ENCODE data around the gene ZBTB42. TPM values are rescaled to one million over a fixed set of nuclear protein-coding genes. Genes with fewer than 3 reads are reported as not detected.

The ZBTB42 gene
- total and polyA plus RNA-seq, 5 experiments from 2014 or later: 1.0 to 9.6 (median 1.8) TPM

DNA sequence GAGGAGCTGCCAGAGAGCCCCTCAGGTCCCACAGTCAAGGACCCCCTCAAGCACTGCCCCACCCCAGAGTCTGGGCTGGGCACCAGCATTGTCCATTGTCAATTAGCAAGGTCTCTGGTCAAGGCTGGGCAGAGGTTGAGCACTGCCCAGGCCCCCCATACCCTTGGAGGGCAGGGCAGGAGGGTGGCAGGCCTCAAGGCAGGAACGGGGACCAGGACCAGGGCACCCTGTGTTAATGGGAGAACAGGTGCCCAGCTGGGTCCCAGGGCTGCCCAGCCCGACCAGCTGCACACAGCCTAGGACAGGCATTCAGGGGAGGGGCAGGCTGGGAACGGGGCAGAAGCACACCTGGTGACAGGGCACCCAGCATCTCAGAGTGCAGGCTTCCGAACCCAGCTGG, 29.5 kb upstream of the ZBTB42 start:
- ATAC-seq (no peak), DNase-seq (no peak)
- POLR2A ChIA-PET: interaction anchor here (1.3 to 2.7 kb wide), 2 partner anchors 14 to 55 kb away, joined by 4 to 9 read pairs; no protein-coding TSS in a partner anchor
- Mint-ChIP-seq H3K4me3 (no peak overlapping the region), H3K36me3 (peaks cover 0 to 17% (median 16%) of the 10 kb centered on the region in 3 donors), H3K27ac (peak overlapping the region in 1 of 10 donors; percentile 43), H3K27me3 (no peaks in the 10 kb centered on the region), H3K4me1 (peaks cover 0 to 10% (median 5%) of the 10 kb centered on the region in 4 donors), H3K9me3 (peaks cover 0 to 2% (median 0%) of the 10 kb centered on the region in 9 donors)

DNA sequence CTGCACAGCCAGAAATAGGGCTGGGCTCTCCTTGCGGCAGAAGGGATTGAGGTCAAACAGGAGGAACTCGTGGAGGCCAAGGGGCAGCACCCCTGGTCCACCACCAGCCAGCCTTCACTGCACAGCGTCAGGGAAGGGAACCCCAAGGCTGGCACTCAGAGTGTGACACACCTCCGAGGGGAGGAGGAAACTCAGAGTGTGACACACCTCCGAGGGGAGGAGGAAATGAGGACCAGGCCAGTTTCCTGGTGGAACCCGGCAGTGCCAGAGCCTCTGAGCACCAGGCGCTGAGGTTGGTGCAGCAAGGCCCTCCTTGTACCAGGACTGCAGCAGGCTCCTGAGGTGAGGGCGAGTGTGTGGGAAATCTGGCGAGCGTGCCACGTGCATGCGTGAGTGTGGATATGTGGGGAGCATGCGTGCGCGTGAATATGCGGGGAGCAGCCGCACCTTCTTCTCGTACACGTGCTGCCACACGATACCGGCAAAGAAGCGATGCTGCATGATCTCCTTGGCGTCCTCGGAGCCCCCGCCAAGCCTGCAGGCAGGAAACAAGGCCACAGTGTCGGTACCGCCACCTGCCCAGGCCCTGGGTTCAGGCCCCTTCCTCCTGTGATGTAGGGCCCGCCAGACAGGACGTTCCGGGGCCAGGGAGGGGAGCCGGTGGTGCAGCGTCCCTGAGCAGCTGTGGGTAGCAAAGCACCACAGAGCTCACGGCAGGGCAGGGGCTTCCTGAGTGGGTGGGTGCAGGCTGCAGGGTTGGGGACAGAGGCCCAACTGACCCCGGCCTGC, 28.8 kb upstream of the ZBTB42 start:
- H3K27ac Mint-ChIP-seq: peak overlapping the region in 1 of 10 donors; percentile 28
- POLR2A ChIA-PET: interaction anchor here (1.3 to 2.7 kb wide), 2 partner anchors 15 to 54 kb away, joined by 4 to 9 read pairs; no protein-coding TSS in a partner anchor
- H3K4me3 Mint-ChIP-seq: no peak overlapping the region

GRCh38 chr14:104772707-104773504, 28.0 kb upstream of the ZBTB42 start:
- no peak overlapping the region for H3K4me3 Mint-ChIP-seq
- H3K27ac Mint-ChIP-seq: peak overlapping the region in 1 of 10 donors; percentile 28
- no peak for DNase-seq

More for the DNA sequence above, 28.8 kb upstream of the ZBTB42 start:
- no peak for DNase-seq
- ATAC-seq: no peak
- Mint-ChIP-seq H3K36me3 (peaks cover 0 to 18% (median 17%) of the 10 kb centered on the region in 3 donors), H3K9me3 (peaks cover 0 to 2% (median 0%) of the 10 kb centered on the region in 9 donors), H3K27me3 (no peaks in the 10 kb centered on the region), H3K4me1 (peaks cover 0 to 10% (median 5%) of the 10 kb centered on the region in 4 donors)

DNA sequence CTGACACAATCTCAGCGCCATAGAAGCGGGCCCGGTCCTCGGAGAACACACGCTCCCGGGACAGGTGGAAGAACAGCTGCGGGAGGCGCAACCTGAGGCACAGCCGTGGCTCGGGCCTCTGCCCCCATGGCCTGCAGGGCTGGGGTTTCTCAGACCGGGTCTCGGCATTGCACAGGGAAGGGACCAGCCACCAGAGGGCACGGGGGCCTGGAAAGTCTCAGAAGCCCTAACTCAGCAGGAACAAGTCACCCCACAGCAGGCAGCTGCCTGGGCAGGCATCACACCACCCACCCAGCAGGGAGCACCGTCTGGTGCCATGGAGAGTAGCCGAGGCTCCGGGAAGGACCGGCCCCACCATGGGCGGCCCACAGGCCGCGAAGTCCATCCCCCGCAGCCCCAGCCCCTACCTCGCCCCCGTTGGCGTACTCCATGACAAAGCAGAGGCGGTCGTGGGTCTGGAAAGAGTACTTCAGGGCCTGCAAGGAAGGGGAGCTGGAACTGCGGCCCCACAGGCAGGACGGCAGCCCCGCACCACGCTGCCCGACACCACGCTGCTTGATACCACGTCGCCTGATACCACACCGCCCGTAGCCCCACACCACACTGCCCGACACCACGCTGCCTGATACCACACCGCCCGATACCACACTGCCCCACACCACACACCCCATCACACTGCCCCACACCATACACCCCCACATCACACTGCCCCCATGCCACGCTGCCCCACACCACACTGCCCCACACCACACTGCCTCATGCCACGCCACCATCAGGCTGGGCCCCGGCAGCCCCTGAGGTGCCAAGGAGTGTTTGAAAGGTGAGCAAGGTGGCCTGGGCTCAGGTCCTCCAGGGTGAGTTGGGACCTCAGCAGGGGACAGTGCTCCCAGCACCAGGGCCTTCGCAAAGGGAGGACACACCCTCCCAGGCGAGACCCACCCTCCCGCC, 27.1 kb upstream of the ZBTB42 start:
- POLR2A ChIA-PET: no interaction called here
- Mint-ChIP-seq H3K9me3 (peaks cover 0 to 2% (median 0%) of the 10 kb centered on the region in 9 donors), H3K27ac (peak overlapping the region in 1 of 10 donors; percentile 67), H3K4me1 (peaks cover 0 to 3% (median 3%) of the 10 kb centered on the region in 4 donors), H3K27me3 (no peaks in the 10 kb centered on the region), H3K4me3 (no peak overlapping the region), H3K36me3 (peaks cover 0 to 18% (median 17%) of the 10 kb centered on the region in 3 donors)
- no peak for ATAC-seq
- no peak for DNase-seq

More at GRCh38 chr14:104772707-104773504, 28.0 kb upstream of the ZBTB42 start:
- no peak for ATAC-seq
- POLR2A ChIA-PET: interaction anchor here (2.7 kb wide), 1 partner anchor 53 kb away, joined by 9 read pairs; no protein-coding TSS in a partner anchor
- Mint-ChIP-seq H3K27me3 (no peaks in the 10 kb centered on the region), H3K9me3 (peaks cover 0 to 2% (median 0%) of the 10 kb centered on the region in 9 donors), H3K4me1 (peaks cover 0 to 10% (median 5%) of the 10 kb centered on the region in 4 donors), H3K36me3 (peaks cover 0 to 18% (median 17%) of the 10 kb centered on the region in 3 donors)

DNA sequence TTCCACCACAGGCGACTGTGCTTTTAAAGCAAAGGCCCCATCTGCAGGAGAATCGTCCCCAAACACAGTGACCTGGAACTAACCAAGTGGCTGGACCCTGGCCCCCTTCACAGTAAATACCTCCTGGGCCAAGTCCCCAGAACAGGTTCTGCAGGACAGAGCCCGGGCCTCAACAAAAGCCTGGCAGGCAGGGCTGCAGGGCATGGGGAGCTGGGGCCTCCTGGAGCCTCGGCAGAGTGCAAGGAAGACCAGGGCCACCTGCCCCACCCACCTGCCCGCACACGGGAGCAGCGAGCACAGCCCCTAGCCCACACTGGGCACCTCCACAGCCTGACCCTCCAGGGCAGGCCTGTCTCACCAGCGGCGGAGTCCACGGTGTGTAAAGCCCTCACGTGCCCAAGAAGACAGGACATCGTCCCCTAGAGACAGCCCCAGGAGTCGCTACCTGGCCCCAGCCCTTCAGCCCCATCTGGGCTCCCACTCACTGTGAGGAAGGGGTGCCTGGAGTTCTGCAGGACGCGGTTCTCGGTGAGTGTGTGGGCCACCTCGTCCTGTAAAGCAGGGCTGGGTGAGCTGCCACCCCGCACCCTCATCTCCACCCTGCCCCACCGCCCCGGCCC, 26.3 kb upstream of the ZBTB42 start:
- Mint-ChIP-seq H3K4me1 (no peaks in the 10 kb centered on the region), H3K27me3 (no peaks in the 10 kb centered on the region), H3K9me3 (peaks cover 0 to 2% (median 0%) of the 10 kb centered on the region in 9 donors), H3K4me3 (no peak overlapping the region), H3K36me3 (peaks cover 0 to 18% (median 17%) of the 10 kb centered on the region in 3 donors), H3K27ac (peak overlapping the region in 2 of 10 donors; percentile 34 to 62)
- DNase-seq (no peak), ATAC-seq (no peak)
- POLR2A ChIA-PET: interaction anchor here (1.5 to 1.6 kb wide), 2 partner anchors 17 to 51 kb away, joined by 3 to 5 read pairs; no protein-coding TSS in a partner anchor

DNA sequence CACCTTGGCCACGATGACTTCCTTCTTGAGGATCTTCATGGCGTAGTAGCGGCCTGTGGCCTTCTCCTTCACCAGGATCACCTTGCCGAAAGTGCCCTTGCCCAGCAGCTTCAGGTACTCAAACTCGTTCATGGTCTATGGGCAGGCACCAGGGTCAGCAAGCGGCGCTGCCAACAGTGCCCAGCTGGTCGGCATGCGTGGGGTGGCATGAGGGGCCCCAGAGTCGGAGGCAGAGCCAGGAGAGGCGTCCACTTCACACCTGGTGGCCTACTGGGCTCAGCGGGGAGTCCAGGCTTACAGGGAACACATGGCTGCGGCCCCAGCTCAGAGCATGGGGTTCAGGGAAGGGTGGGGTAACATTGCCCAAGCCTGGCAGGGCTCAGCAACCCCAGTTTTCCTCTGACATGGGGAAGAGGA, 25.8 kb upstream of the ZBTB42 start:
- Mint-ChIP-seq H3K4me1 (no peaks in the 10 kb centered on the region), H3K27ac (peak overlapping the region in 1 of 10 donors; percentile 34), H3K4me3 (no peak overlapping the region), H3K9me3 (peaks cover 0 to 2% (median 0%) of the 10 kb centered on the region in 9 donors), H3K27me3 (no peaks in the 10 kb centered on the region), H3K36me3 (peaks cover 0 to 18% (median 17%) of the 10 kb centered on the region in 3 donors)
- ATAC-seq: no peak
- no peak for DNase-seq
- POLR2A ChIA-PET: interaction anchor here (1.5 to 1.6 kb wide), 2 partner anchors 17 to 51 kb away, joined by 3 to 5 read pairs; no protein-coding TSS in a partner anchor

GRCh38 chr14:104776481-104776880, 24.4 kb upstream of the ZBTB42 start:
- Mint-ChIP-seq H3K27me3 (no peaks in the 10 kb centered on the region), H3K9me3 (no peaks in the 10 kb centered on the region), H3K4me3 (no peak overlapping the region), H3K36me3 (peaks cover 0 to 11% (median 8%) of the 10 kb centered on the region in 3 donors), H3K4me1 (peaks cover 0 to 2% (median 0%) of the 10 kb centered on the region in 4 donors), H3K27ac (peak overlapping the region in 1 of 10 donors; percentile 79)
- no peak for ATAC-seq
- POLR2A ChIA-PET: no interaction called here
- no peak for DNase-seq

- Mint-ChIP-seq H3K9me3 (no peaks in the 10 kb centered on the region), H3K4me3 (no peak overlapping the region), H3K27ac (peak overlapping the region in 3 of 10 donors; percentile 24 to 73 (median 65)), H3K4me1 (peaks cover 0 to 2% (median 0%) of the 10 kb centered on the region in 4 donors), H3K27me3 (no peaks in the 10 kb centered on the region), H3K36me3 (peaks cover 0 to 6% (median 3%) of the 10 kb centered on the region in 3 donors)
- ATAC-seq: no peak
- POLR2A ChIA-PET: interaction anchor here (1.2 kb wide), 1 partner anchor 49 kb away, joined by 3 read pairs; no protein-coding TSS in a partner anchor
- DNase-seq: no peak
Observed at GRCh38 chr14:104776961-104777807, 23.7 kb upstream of the ZBTB42 start.

GRCh38 chr14:104777808-104778249, 23.1 kb upstream of the ZBTB42 start:
- peaks cover 0 to 2% (median 0%) of the 10 kb centered on the region in 4 donors for H3K4me1 Mint-ChIP-seq
- no peak overlapping the region for H3K4me3 Mint-ChIP-seq
- H3K27me3 Mint-ChIP-seq: no peaks in the 10 kb centered on the region
- H3K36me3 Mint-ChIP-seq: peaks cover 0 to 6% (median 0%) of the 10 kb centered on the region in 3 donors
- ATAC-seq (no peak), DNase-seq (no peak)
- no peak overlapping the region for H3K27ac Mint-ChIP-seq
- POLR2A ChIA-PET: interaction anchor here (1.2 kb wide), 1 partner anchor 48 kb away, joined by 3 read pairs; no protein-coding TSS in a partner anchor
- no peaks in the 10 kb centered on the region for H3K9me3 Mint-ChIP-seq

DNA sequence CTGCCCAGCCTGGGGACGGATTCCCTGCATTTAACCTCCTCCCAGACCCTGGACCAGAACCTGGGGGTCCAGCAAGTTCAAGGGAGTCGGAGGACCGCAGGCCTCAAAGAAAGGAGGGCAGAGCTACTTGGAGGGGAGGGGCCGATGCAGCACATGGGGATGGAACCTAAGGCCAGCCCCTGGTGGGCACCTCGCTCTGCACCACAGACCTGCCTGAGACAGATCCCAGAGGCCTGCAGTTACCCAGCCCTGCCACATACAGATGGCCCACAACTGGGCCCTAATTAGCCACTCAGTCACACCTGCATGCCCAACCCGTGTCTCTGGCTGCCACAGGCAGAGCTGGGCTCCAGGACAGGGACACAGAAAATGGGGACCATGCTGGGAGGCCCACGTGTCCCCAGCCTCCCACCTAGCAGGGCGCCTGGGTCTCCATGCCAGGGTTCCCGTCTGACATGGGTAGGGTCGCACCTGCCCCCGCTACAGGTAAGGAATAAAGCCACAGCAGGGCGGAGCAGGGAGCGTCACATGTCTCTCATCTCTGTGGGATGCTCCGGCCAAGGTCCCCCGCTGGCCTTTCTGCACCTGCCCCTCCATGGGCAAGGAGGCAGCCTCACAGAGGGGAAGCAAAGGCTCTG, 22.1 kb upstream of the ZBTB42 start:
- DNase-seq: no peak
- Mint-ChIP-seq H3K9me3 (no peaks in the 10 kb centered on the region), H3K27ac (no peak overlapping the region), H3K4me1 (peaks cover 0 to 2% (median 0%) of the 10 kb centered on the region in 4 donors), H3K27me3 (no peaks in the 10 kb centered on the region), H3K4me3 (no peak overlapping the region), H3K36me3 (peaks cover 0 to 6% (median 0%) of the 10 kb centered on the region in 3 donors)
- POLR2A ChIA-PET: interaction anchor here (1.2 kb wide), 1 partner anchor 47 kb away, joined by 3 read pairs; no protein-coding TSS in a partner anchor
- no peak for ATAC-seq
